Prostate gland (tissue), 2 donors: ENCODE results near the gene PLPPR5.

Experiments used
- POLR2A ChIP-seq: fragments of 450-650 bp; IDR thresholded peaks from one replicate; pipeline ENCODE4 v1.6.1; 2016; ENCODE audit warnings: antibody characterized with exemption, mild to moderate bottlenecking
- POLR2AphosphoS5 ChIP-seq: sonication (generic); formaldehyde crosslinking; IDR thresholded peaks from one replicate; pipeline ENCODE4 v1.6.1; 2017; ENCODE audit warnings: antibody characterized with exemption
- TF ChIP-seq, protein P1 (sequence below), 4 experiments: fragments of 200-600 bp in 2 of 4; fragments of 450-650 bp in 2 of 4; sonication (generic) in 2 of 4; IDR thresholded peaks; 1 replicate in 3 of 4; 2 replicates in 1 of 4; pipeline ENCODE4 v1.5.1; 2016 to 2019; ENCODE audit warnings: antibody characterized with exemption in 4 of 4, mild to moderate bottlenecking in 2 of 4, moderate library complexity in 2 of 4

DNA sequence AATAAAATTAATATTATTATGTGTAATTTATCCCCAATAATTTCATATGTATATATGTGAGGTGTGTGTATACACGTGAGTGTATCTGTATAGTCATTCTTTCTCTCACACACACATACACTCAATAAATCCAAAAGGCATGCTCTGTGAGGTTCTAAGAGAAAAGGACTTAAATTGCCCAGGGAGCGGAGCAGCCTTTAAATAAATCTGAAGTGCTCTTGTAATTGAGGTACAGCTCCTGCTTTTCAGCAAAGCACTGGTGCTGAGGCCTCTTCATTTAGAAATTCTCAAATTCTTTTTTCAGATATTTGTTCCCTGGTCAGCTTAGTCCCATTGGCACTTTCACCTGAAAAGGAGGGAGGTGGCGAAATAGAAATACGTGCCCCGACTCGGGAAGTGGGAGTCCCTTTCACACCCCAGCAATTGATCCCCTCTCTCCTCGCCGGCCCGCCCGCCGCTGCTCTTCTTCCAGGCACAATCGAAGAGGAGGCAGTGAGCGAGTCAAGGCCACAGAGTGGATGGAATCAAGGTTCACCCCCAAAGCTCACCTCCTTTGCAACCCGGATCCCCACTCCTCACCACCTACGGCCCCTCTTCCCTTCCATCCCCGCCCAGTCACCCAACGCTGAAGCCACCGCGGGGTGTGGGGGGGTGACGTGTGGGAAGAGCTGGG lies 944 bp downstream of the PLPPR5 start:
- TF ChIP-seq POLR2AphosphoS5 (no peak), POLR2A (no peak)
- TF ChIP-seq, protein P1, sequence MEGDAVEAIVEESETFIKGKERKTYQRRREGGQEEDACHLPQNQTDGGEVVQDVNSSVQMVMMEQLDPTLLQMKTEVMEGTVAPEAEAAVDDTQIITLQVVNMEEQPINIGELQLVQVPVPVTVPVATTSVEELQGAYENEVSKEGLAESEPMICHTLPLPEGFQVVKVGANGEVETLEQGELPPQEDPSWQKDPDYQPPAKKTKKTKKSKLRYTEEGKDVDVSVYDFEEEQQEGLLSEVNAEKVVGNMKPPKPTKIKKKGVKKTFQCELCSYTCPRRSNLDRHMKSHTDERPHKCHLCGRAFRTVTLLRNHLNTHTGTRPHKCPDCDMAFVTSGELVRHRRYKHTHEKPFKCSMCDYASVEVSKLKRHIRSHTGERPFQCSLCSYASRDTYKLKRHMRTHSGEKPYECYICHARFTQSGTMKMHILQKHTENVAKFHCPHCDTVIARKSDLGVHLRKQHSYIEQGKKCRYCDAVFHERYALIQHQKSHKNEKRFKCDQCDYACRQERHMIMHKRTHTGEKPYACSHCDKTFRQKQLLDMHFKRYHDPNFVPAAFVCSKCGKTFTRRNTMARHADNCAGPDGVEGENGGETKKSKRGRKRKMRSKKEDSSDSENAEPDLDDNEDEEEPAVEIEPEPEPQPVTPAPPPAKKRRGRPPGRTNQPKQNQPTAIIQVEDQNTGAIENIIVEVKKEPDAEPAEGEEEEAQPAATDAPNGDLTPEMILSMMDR (IDR thresholded peaks at IDR 0.05): no peak
